Motor neuron (in vitro differentiated cells): Measurements from ENCODE around the gene HOMEZ. TPM values are rescaled to one million over a fixed set of nuclear protein-coding genes. Genes with fewer than 3 reads are reported as not detected.
"Not testable (repeated sequence)": the region's sequence is repeated elsewhere in the genome, so short reads cannot be mapped to it uniquely, and the experiment has no call there.

ENCODE experiments used
- ATAC-seq, 8 experiments: fragments of 200-7000 bp; cut with Tn5 transposase; replicated peaks in 6 of 8; 2 replicates each; pipeline ENCODE4 v1.8.0; 2021; ENCODE audit warnings: mild to moderate bottlenecking in 8 of 8, moderate library complexity in 8 of 8
- H3K27ac ChIP-seq, 2 donors: fragments of 250-450 bp; sonication (Bioruptor Pico); 2 replicates each; pipeline ENCODE4 v1.9.0; 2021; ENCODE audit warnings: antibody characterized with exemption in 2 of 2, mild to moderate bottlenecking in 2 of 2, moderate library complexity in 1 of 2
- H3K4me1 ChIP-seq, 2 donors: fragments of 250-450 bp; sonication (Bioruptor Pico); replicated peaks in 1 of 2; 2 replicates each; pipeline ENCODE4 v1.6.1; 2021; ENCODE audit warnings: antibody characterized with exemption in 2 of 2, mild to moderate bottlenecking in 2 of 2, moderate library complexity in 1 of 2
- H3K4me3 ChIP-seq, 5 donors: fragments of 250-450 bp; sonication (Bioruptor Pico); 2 replicates each; pipeline ENCODE4 v1.9.0; 2021; ENCODE audit warnings: antibody characterized with exemption in 5 of 5, mild to moderate bottlenecking in 5 of 5, moderate library complexity in 4 of 5
- WGBS, 10 experiments: fragments of 450-650 bp; shearing (Covaris generic); methylation state at CpG; one replicate each; pipeline ENCODE4 v1.0.0; 2022; 5-methylcytosine and 5-hydroxymethylcytosine counted together
- in situ Hi-C, 9 experiments: fragments of 400-800 bp; cut with MboI; loops; one replicate each; pipeline ENCODE4 v1.15.0; 2021; ENCODE audit warnings: low sequenced_read_pairs in 9 of 9, low pct_unique_long_range_greater_than_20kb in 2 of 9; ENCODE audit not compliant: unreplicated experiment in 9 of 9
- total RNA-seq, 8 experiments: library from RNA; unstranded; fragments of 300-600 nt; gene quantifications; 2 replicates each; pipeline versions ENCODE4 v1.2.3 to v1.2.4, GENCODE V29; 2022

The HOMEZ gene
- total RNA-seq, 8 experiments from 2014 or later = 3.5 to 9.9 (median 7.4) TPM

DNA sequence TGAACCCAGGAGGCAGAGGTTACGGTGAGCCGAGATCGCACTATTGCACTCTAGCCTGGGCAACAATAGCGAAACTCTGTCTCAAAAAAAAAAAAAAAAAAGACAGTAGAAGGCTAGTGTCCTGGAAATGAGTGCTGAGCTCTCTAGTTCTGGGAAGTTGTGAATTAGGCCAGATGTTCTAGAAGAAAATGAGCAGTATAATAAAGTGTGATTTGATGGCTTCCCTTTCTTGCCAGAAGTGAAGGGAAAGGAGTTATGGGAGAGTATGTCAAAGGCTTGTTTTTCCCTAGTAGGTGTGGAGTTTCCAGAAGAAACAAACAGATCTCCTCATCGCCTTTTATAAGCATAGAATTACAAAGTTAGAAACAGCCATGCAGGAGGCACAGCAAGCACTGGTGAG, 27.7 kb downstream of the HOMEZ start:
- Histone ChIP-seq H3K4me3 (no peak overlapping the region), H3K27ac (no peak overlapping the region), H3K4me1 (no peaks in the 10 kb centered on the region)
- WGBS, 10 experiments = 71 to 100% (median 87%) methylated on average over 1 to 5 of the region's 5 CpGs; no CpG with 5 or more reads in 1 of the 10 experiments
- no peak for ATAC-seq
- in situ Hi-C loops = no loop called here

GRCh38 chr14:23252420-23253333, 33.3 kb downstream of the HOMEZ start:
- no peak overlapping the region for H3K27ac ChIP-seq
- in situ Hi-C loops = no loop called here
- no peak for ATAC-seq
- WGBS, 10 experiments = 40 to 80% (median 65%) methylated on average over 1 to 4 of the region's 4 CpGs
- H3K4me1 ChIP-seq = no peaks in the 10 kb centered on the region
- H3K4me3 ChIP-seq = no peak overlapping the region

- 0 to 78% (median 43%) methylated on average over 1 to 3 of the region's 3 CpGs; no CpG with 5 or more reads in 2 of the 10 experiments for WGBS, 10 experiments
- no peak overlapping the region for H3K27ac ChIP-seq
Observed at GRCh38 chr14:23252006-23252405, 33.9 kb downstream of the HOMEZ start.

DNA sequence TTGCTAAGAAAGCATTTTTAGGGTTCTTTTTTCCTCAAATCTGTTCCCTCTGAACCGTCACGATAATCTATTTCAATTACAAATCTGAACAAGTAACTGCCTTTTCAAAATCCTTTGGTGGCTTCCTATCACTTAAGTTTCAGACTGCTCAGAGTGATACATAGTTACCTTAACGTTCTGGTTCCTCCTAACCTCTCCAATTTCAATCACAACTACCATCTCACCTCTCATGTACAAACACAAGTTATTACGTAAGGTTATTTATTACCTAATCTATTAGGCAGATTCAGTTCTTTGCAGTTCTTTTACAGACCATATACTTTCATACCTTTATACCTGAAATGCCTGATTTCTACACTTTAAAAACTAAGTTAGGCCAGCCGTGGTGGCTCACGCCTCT, 36.1 kb downstream of the HOMEZ start:
- Histone ChIP-seq H3K27ac (no peak overlapping the region), H3K4me1 (no peaks in the 10 kb centered on the region), H3K4me3 (no peak overlapping the region)
- WGBS, 10 experiments = 11 to 87% (median 70%) methylated on average over 2 to 4 of the region's 6 CpGs; no CpG with 5 or more reads in 1 of the 10 experiments
- in situ Hi-C loops = no loop called here
- no peak for ATAC-seq

More at GRCh38 chr14:23252006-23252405, 33.9 kb downstream of the HOMEZ start:
- in situ Hi-C loops = no loop called here
- Histone ChIP-seq H3K4me3 (no peak overlapping the region), H3K4me1 (no peaks in the 10 kb centered on the region)
- ATAC-seq = no peak

DNA sequence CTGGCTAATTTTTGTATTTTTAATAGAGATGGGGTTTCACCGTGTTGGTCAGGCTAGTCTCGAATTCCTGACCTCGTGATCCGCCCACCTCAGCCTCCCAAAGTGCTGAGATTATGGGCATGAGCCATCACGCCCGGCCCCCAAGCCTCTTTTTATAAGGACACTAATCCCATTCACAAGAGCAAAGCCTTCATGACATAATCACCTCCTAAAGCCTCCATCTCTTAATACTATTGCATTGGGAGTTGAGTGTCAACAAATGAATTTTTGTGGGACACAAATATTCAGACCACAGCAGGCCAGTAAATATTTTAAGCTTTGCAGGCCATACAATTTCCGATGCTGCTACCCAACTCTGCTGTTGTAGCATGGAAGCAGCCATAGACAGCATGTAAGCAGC, 37.3 kb downstream of the HOMEZ start:
- Histone ChIP-seq H3K4me1 (no peaks in the 10 kb centered on the region), H3K27ac (no peak overlapping the region), H3K4me3 (no peak overlapping the region)
- WGBS, 10 experiments = 75 to 100% (median 100%) methylated on average over 1 to 6 of the region's 7 CpGs; no CpG with 5 or more reads in 3 of the 10 experiments
- no peak for ATAC-seq
- in situ Hi-C loops = no loop called here

DNA sequence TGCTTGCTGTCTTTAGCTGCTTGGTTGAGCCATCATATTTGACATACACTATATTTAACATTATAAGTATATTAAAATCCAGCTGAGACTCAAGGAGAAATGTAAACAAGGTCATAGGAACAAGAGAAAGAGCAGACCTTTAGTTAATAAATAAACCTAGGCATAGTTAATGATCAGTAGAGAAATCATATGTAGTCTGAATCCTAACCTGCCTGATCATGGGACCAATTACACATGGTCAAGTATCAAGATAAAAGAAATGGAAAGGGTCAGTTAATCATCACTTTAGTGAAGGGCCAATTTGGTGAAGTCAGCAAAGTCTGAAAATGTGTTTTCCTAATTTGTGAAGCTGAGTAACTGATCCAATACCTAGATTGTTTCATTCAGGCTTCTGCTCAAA, 40.6 kb downstream of the HOMEZ start:
- Histone ChIP-seq H3K27ac (no peak overlapping the region), H3K4me3 (no peak overlapping the region), H3K4me1 (no peaks in the 10 kb centered on the region)
- ATAC-seq = no peak
- in situ Hi-C loops = no loop called here

DNA sequence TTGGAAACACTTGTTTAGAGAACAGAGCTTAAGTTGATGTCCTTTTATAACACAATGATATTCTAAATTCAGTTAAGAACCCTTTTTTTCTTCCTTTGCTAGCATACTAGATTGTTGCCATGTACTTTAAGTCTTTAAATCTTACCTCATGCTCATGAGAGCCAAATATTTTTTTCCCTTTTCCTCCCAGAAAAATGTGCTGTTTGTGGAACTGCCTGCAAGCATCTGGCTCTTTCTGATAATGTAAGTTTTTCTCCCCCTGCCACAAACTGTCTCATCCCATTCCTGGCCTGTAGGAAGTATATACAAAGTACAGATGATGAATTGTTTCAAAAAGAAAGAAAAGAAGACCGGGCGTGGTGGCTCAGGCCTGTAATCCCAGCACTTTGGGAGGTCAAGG, 42.9 kb downstream of the HOMEZ start:
- Histone ChIP-seq H3K4me1 (peaks cover 0 to 2% of the 10 kb centered on the region in 2 donors), H3K27ac (no peak overlapping the region), H3K4me3 (no peak overlapping the region)
- in situ Hi-C loops = no loop called here
- no peak for ATAC-seq
- 50 to 100% (median 80%) methylated on average over 1 to 2 of the region's 2 CpGs; no CpG with 5 or more reads in 7 of the 10 experiments for WGBS, 10 experiments

- no peak overlapping the region for H3K27ac ChIP-seq
- WGBS, 10 experiments = 50 to 80% (median 71%) methylated on average over 1 to 3 of the region's 3 CpGs; no CpG with 5 or more reads in 3 of the 10 experiments
- ATAC-seq = no peak
- H3K4me1 ChIP-seq = peaks cover 0 to 4% of the 10 kb centered on the region in 2 donors
- in situ Hi-C loops = no loop called here
- no peak overlapping the region for H3K4me3 ChIP-seq
Observed at GRCh38 chr14:23242076-23242475, 43.9 kb downstream of the HOMEZ start.

DNA sequence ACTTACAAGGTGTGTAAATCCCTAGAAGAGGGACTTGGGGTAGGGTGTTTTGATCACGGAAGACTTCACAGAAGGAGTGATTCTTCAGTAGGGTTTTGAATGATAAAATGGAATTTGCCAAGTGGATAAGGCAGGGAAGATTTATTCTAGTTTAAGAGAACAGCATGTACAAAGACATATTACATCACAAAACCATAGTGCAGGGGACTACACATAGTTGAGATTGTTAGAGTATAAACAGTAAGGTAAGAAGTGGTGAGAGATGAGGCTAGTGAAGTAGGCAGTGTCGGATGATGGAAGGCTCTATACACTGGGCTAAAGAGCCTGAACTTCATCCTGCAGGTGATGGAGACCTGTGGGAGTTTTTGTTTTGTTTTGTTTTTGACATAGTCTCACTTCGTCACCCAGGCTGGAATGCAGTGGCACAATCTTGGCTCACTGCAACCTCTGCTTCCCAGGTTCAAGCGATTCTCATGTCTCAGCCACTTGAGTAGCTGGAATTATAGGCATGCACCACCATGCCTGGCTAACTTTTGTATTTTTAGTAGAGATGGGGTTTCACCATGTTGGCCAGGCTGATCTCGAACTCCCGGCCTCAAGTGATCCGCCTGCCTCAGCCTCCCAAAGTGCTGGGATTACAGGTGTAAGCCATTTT, 44.7 kb downstream of the HOMEZ start:
- H3K27ac ChIP-seq, H3K4me1 ChIP-seq, H3K4me3 ChIP-seq, in situ Hi-C loops, ATAC-seq: not testable (repeated sequence)
- 60 to 100% (median 87%) methylated on average over 1 to 7 of the region's 7 CpGs; no CpG with 5 or more reads in 2 of the 10 experiments for WGBS, 10 experiments

GRCh38 chr14:23240661-23241060, 45.3 kb downstream of the HOMEZ start:
- in situ Hi-C loops = no loop called here
- WGBS, 10 experiments = 0 to 75% (median 38%) methylated on average over 1 of the region's 1 CpG; no CpG with 5 or more reads in 3 of the 10 experiments

DNA sequence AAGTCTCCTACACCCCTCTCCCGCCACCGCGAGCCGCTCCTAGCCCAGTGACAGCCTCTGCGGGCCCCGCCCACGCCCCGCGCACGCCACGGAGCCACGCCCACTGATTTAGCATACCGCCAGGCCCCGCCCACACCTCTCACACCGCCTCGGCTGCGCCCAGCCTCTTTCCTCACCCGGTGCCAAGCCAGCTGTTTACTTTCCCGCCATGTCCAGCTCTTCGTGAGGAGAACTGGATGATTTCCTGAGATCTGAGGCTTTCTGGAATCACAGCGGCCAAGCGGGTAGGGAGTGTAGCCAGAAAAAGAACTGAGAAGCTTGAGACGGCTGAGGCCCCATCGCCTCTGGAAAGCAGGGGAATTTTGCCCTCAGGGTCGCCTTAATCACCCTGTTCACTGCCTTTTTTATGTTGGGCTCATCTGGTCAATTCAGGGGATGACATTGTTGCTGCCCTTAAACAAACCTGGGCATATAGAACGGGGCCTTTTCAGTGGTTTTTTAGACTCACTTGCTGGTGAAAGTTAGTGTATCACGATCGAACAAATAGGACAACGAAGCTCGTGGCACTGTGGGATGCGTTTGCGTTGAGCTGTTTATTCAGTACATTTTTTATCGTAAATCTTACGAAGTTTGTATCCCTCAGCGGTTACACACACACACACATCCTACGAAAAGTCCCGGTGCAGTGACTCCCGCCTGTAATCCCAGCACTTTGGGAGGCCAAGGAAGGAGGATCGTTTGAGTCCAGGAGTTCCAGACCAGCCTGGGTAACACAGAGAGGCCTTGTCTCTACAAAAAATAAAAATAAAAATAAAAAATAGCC, 47.9 kb downstream of the HOMEZ start, which contains the start of gene RNF212B:
Gene RNF212B (plus strand): TSS at position 165 of the 823 bp plus-strand sequence. CDS start 2,410 bp downstream, outside the sequence.
- peak within 1 kb of the TSS in 1 of 2 donors; percentile 42 for H3K27ac ChIP-seq
- peak; percentile 99 to 100 (median 100) for ATAC-seq

More at GRCh38 chr14:23240661-23241060, 45.3 kb downstream of the HOMEZ start:
- H3K27ac ChIP-seq = no peak overlapping the region
- peaks cover 0 to 4% of the 10 kb centered on the region in 2 donors for H3K4me1 ChIP-seq
- no peak for ATAC-seq
- no peak overlapping the region for H3K4me3 ChIP-seq

DNA sequence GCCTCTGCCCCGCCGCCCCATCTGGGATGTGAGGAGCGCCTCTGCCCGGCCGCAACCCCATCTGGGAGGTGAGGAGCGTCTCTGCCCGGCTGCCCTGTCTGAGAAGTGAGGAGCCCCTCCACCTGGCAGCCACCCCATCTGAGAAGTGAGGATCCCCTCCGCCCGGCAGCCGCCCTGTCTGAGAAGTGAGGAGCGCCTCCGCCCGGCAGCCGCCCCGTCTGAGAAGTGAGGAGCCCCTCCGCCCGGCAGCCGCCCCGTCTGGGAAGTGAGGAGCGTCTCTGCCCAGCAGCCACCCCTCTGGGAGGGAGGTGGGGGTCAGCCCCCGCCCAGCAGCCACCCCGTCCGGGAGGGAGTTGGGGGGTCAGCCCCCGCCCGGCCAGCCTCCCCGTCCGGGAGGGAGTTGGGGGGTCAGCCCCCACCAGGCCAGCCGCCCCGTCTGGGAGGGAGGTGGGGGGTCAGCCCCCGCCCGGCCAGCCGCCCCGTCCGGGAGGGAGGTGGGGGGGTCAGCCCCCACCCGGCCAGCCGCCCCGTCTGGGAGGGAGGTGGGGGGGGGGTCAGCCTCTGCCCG, 53.6 kb downstream of the HOMEZ start:
- H3K4me1 ChIP-seq, in situ Hi-C loops, H3K4me3 ChIP-seq, ATAC-seq, H3K27ac ChIP-seq: not testable (repeated sequence)
- WGBS, 10 experiments = no CpG with 5 or more reads among the region's 38 CpGs

More for the DNA sequence above, 47.9 kb downstream of the HOMEZ start, which contains the start of gene RNF212B:
- peak within 1 kb of the TSS; percentile 10 to 27 (median 23) for H3K4me3 ChIP-seq
- in situ Hi-C loops = no loop called here
- WGBS, 10 experiments = 14 to 87% (median 64%) methylated on average over 4 to 22 of the region's 39 CpGs
- H3K4me1 ChIP-seq = peaks cover 0 to 4% of the 10 kb centered on the region in 2 donors
